Stomach (tissue), 4 donors: Measurements from ENCODE around the gene ARRDC3.
A peak's percentile ranks its signal among the peaks of the same experiment; 100 is the strongest.

Experiments used
- CTCF ChIP-seq, 7 experiments: fragments of 450-650 bp in 4 of 7; fragments of 200-600 bp in 3 of 7; sonication (generic) in 3 of 7; IDR thresholded peaks; one replicate each; pipeline ENCODE4 v1.5.1; 2016 to 2019; ENCODE audit warnings: antibody characterized with exemption in 7 of 7, control low read depth in 2 of 7, mild to moderate bottlenecking in 1 of 7
- EP300 ChIP-seq: sonication (generic); formaldehyde crosslinking; IDR thresholded peaks from one replicate; pipeline ENCODE4 v1.6.1; 2017; ENCODE audit warnings: antibody characterized with exemption
- POLR2A ChIP-seq, 4 donors: fragments of 450-650 bp; IDR thresholded peaks; one replicate each; pipeline ENCODE4 v1.6.1; 2016; ENCODE audit warnings: antibody characterized with exemption in 4 of 4, control low read depth in 2 of 4, mild to moderate bottlenecking in 1 of 4, moderate library complexity in 1 of 4
- POLR2AphosphoS5 ChIP-seq, 3 donors: sonication (generic); formaldehyde crosslinking; IDR thresholded peaks; one replicate each; pipeline ENCODE4 v1.6.1; 2016; ENCODE audit warnings: antibody characterized with exemption in 3 of 3

GRCh38 chr5:91379914-91380490 lies 3.1 kb downstream of the ARRDC3 start:
- TF ChIP-seq CTCF (IDR thresholded peaks at IDR 0.05): no peak
- TF ChIP-seq POLR2A (IDR thresholded peaks at IDR 0.05): no peak
- TF ChIP-seq EP300: no peak
- TF ChIP-seq POLR2AphosphoS5 (IDR thresholded peaks at IDR 0.05): peak; percentile 9 to 86 (median 70)
